Fibroblast of villous mesenchyme (primary cell): Measurements from ENCODE around the gene HK1. TPM values are rescaled to one million over a fixed set of nuclear protein-coding genes. Genes with fewer than 3 reads are reported as not detected.

Experiments
- DNase-seq: peaks from one replicate; pipeline ENCODE4 v3.0.0-alpha.2; 2010; ENCODE audit warnings: low read depth
- H3K4me3 ChIP-seq: 2 replicates; pipeline ENCODE4 v1.5.1; 2011; ENCODE audit warnings: low read depth, mild to moderate bottlenecking, low read length
- CTCF ChIP-seq: IDR thresholded peaks from 2 replicates; pipeline ENCODE4 v1.5.1; 2012; ENCODE audit warnings: low read depth, mild to moderate bottlenecking, low read length; ENCODE audit not compliant: insufficient read depth
- total RNA-seq: library from RNA; depleted of rRNA; stranded (reverse); fragments of >200 nt; gene quantifications from 2 replicates; pipeline ENCODE4 v1.2.3, GENCODE V29; 2012

HK1 gene
- total RNA-seq, 1 donor, result 91.1 TPM

- H3K4me3 ChIP-seq, result no peak overlapping the region
- no peak for DNase-seq
- TF ChIP-seq CTCF, result no peak
Measured at GRCh38 chr10:69415049-69415448, 136.8 kb downstream of the HK1 start.

- no peak overlapping the region for H3K4me3 ChIP-seq
- TF ChIP-seq CTCF, result no peak
- DNase-seq, result no peak
Measured at GRCh38 chr10:69415951-69416350, 137.7 kb downstream of the HK1 start.

GRCh38 chr10:69416695-69417094, 138.4 kb downstream of the HK1 start, which contains the start of gene TACR2:
Gene TACR2 (minus strand): TSS chr10:69416918. CDS start chr10:69416323, 595 bp downstream.
- DNase-seq, result no peak
- H3K4me3 ChIP-seq, result no peak within 1 kb of the TSS
- no peak for TF ChIP-seq CTCF

GRCh38 chr10:69417542-69417941, 139.2 kb downstream of the HK1 start:
- H3K4me3 ChIP-seq, result no peak overlapping the region
- DNase-seq, result no peak
- TF ChIP-seq CTCF, result no peak

- peak; percentile 62 for DNase-seq
- no peak overlapping the region for H3K4me3 ChIP-seq
- TF ChIP-seq CTCF, result no peak
Measured at GRCh38 chr10:69418052-69418752, 139.9 kb downstream of the HK1 start.

GRCh38 chr10:69419096-69419743, 140.9 kb downstream of the HK1 start:
- no peak for DNase-seq
- TF ChIP-seq CTCF, result no peak

More at GRCh38 chr10:69419096-69419743, 140.9 kb downstream of the HK1 start:
- H3K4me3 ChIP-seq, result no peak overlapping the region
